KOPT-K1 (cell line): Measurements from ENCODE around the gene MTM1.
A peak's percentile ranks its signal among the peaks of the same experiment; 100 is the strongest.

Experiments
- H3K27ac ChIP-seq: fragments of 200-600 bp; sonication (generic); 2 replicates; pipeline ENCODE4 v1.5.1; 2016; ENCODE audit warnings: antibody characterized with exemption, mild to moderate bottlenecking, low read depth, low read length; ENCODE audit not compliant: poor library complexity, severe bottlenecking
- H3K36me3 ChIP-seq: fragments of 200-600 bp; sonication (generic); 2 replicates; pipeline ENCODE4 v1.5.1; 2017; ENCODE audit warnings: antibody characterized with exemption, mild to moderate bottlenecking, low read length, moderate library complexity; ENCODE audit not compliant: insufficient read depth
- H3K9me3 ChIP-seq: fragments of 200-600 bp; sonication (generic); 2 replicates; pipeline ENCODE4 v1.5.1; 2017; ENCODE audit warnings: antibody characterized with exemption, low read length, mild to moderate bottlenecking; ENCODE audit not compliant: insufficient read depth, poor library complexity, severe bottlenecking

MTM1 gene

DNA sequence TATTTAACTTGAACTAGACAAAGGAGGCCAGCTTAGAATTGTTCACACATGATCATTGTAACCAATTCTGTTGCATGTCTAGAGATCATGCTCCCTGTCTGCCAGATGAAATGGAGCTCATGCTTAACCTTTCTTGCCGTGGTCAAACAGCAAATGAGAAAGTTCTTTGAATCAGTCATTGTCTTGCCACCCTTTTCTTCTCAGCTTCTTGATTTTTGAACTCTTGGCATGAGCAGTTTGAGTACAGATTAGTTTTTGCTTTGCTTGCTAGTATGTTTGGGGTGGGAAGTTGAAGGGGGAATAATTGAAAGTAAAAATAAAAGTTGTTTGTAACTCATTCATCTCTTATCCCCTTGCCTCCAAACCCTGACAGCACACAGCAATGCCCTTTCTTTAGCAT, 4.7 kb downstream of the MTM1 start:
- no peaks in the 10 kb centered on the region for H3K36me3 ChIP-seq
- H3K9me3 ChIP-seq: no peaks in the 10 kb centered on the region
- H3K27ac ChIP-seq: peak overlapping the region; percentile 52

DNA sequence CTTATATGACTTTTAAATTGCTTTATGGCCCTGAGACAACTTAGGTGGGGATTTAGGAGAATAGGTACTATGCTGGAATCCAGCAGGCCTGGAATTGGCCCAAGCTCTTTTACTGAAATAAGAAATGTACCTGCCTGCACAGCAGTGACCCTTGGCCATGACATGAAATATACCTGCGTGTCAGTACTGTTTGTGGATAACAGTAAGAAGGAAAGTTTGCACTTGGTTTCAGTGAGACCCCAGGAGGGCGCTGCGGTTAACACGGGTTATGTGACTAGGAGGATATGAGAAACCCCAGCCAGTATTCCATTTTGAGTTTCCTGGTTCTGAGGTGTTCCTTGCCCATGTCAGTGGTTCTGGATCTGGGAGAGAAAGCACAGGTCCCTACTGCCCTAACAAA, 5.3 kb downstream of the MTM1 start:
- Histone ChIP-seq H3K36me3 (no peaks in the 10 kb centered on the region), H3K27ac (peak overlapping the region; percentile 52)

DNA sequence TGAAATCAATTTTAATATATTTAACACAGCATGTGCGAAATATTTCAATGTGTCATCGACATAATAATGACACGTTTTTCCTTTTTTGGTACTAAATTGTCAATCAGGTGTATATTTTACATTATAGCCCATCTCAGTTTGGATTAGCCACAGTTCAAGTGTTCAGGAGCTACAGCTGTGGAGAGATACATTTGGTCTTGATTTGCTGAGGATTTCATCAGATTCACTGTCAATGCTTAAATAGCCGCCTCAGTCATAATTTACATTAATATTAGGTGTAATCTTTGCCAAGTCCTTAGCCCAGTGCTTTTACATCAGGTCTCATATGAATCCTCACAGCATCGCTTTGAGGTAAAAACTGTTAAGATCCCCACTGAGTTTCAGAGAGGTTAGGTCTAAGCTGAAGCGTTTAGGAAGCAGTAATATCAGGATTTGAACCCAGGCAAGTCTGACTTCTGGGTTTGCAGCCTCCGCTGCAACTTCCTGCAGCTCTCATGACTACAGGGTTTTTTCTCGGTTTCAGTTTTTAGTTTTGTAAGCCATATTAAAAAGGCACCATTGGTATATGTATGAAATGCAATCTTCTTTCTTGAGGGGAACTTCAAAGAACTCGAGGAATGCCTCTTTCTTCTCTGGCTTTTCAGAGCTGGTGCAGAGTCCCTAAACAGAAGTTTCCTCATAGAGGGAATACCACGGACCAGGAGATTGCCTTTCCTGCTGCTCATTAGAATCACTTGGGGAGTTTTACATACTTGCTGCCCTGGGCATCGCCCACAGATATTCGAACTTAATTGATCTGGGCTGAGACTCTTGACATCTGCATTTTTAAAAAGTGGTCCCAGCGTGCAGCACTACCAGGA, 6.4 kb downstream of the MTM1 start:
- H3K36me3 ChIP-seq: no peaks in the 10 kb centered on the region

More for the DNA sequence above, 5.3 kb downstream of the MTM1 start:
- no peaks in the 10 kb centered on the region for H3K9me3 ChIP-seq

GRCh38 chrX:150575419-150575814, 7.0 kb downstream of the MTM1 start:
- H3K27ac ChIP-seq: peak overlapping the region; percentile 58
- no peaks in the 10 kb centered on the region for H3K36me3 ChIP-seq
- H3K9me3 ChIP-seq: no peaks in the 10 kb centered on the region

More for the DNA sequence above, 6.4 kb downstream of the MTM1 start:
- H3K27ac ChIP-seq: peak overlapping the region; percentile 58
- H3K9me3 ChIP-seq: no peaks in the 10 kb centered on the region

DNA sequence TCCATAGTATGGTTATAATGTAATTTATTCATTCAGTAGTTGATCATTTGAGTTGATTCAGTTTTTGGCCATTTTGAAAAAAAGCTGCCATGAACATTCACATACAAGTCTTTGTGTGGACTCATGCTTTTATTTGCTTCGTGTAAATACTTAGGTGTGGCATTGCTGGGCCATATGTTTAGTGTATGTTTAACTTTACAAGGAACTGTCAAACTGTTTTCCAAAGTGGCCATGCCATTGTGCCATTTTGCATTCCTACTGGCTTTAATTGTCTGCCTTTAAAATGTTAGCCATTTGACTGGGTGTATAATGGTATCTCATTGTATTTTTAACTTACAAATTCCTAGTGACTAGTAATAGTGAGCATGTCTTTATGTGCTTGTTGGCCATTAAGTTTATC, 8.8 kb downstream of the MTM1 start:
- Histone ChIP-seq H3K9me3 (no peaks in the 10 kb centered on the region), H3K27ac (no peak overlapping the region), H3K36me3 (no peaks in the 10 kb centered on the region)

DNA sequence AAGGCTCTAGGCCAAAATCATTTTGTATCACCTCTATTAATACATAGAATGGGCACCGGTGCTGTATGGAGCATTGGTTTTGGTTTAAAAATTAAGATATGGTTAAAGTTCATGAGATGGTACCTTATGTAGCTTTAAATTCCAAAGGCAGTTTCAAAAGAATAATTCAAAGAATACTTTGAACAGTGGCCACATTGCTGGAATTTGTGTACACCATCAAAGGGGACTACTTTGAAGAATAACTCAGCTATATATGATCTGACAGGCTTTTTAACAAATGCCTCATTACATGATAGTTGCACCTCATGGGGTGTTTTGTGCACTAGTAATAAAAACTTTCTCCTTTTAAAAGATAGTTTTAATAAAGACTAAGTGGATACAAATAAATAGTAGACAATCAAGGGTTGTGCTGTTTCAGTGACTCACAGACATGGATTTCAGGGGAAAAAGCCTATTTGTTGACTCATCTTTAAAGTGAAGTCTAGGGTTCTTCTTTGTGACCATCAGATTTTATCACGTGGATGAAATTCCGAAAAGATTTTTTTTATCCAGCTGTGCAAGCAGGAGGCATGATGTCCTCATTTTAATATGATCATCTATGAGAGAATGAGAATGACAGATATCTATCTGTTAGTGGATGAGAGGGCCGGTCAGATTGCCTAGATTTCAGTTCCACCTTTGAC, 12.8 kb downstream of the MTM1 start:
- Histone ChIP-seq H3K27ac (no peak overlapping the region), H3K9me3 (no peaks in the 10 kb centered on the region)

DNA sequence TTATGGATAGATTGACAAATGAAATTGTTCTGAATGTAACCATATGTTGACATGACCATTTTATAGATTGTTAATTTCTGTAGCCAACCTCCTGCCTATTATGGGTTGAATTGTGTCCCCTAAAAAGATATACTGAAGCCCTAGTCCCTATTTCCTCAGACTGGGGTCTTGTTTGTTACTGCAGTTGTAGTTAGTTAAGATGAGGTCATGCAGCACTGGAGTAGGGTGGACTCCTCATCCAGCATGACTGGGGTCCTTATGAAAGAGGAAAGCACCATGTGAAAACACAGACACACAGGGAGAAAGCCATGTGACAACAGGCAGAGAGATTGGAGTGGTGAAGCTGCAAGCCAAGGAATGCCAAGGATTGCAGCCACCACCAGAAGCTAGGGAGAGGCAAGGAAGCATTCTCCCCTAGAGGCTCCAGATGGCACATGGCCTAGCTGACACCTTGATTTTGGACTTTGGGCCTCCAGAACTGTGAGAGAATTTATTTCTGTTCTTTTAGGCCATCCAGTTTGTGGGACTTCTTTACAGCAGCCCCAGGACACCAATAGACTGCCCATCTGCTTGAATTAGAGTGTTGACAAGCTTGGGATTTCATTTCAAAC, 14.0 kb downstream of the MTM1 start:
- Histone ChIP-seq H3K27ac (no peak overlapping the region), H3K36me3 (no peaks in the 10 kb centered on the region), H3K9me3 (no peaks in the 10 kb centered on the region)

More for the DNA sequence above, 12.8 kb downstream of the MTM1 start:
- H3K36me3 ChIP-seq: no peaks in the 10 kb centered on the region

GRCh38 chrX:150587585-150588503, 19.4 kb downstream of the MTM1 start:
- Histone ChIP-seq H3K27ac (no peak overlapping the region), H3K9me3 (no peaks in the 10 kb centered on the region)

DNA sequence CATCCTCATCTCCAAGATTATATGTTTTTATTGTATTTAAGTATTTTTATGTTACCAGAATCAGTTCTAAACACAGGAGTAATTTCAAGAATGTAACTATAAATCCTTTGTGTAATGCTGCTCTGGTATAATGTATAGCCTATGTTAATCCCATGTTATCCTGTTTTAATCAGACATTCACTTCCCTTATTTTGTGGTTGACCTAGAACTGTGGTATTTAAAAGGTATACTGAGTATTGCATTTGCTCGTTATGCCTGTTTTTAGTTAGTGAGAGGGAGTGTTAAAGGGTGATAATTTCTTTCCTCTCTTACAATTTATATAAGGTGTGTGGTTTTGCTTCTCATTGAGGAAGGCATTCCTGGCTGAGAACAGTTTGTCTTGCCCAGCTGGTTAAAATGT, 26.2 kb downstream of the MTM1 start:
- Histone ChIP-seq H3K36me3 (peaks cover 22% of the 10 kb centered on the region), H3K27ac (no peak overlapping the region)

More at GRCh38 chrX:150587585-150588503, 19.4 kb downstream of the MTM1 start:
- H3K36me3 ChIP-seq: no peaks in the 10 kb centered on the region

GRCh38 chrX:150599226-150599625, 30.8 kb downstream of the MTM1 start:
- H3K9me3 ChIP-seq: no peaks in the 10 kb centered on the region
- peaks cover 38% of the 10 kb centered on the region for H3K36me3 ChIP-seq
- H3K27ac ChIP-seq: no peak overlapping the region

More for the DNA sequence above, 26.2 kb downstream of the MTM1 start:
- H3K9me3 ChIP-seq: no peaks in the 10 kb centered on the region

DNA sequence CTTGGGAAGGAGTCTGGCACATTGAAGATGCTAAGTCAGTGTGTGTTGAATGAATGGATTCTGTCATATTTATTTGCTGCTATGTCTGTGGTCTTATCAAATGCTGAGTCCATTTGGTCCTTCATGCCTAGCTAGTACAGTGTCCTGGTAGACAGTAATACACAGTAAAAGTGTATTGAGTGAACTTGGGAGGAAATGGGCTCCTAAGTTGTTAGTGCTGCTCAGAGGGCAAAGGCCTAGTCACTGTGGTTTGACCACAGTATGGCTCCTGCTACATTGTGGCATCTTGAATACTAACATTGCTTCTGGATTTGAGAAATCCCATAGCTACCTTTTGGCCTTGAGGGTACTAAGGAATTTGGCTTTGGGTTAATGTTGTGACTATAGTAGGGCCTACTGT, 33.9 kb downstream of the MTM1 start:
- H3K27ac ChIP-seq: no peak overlapping the region
- H3K36me3 ChIP-seq: peaks cover 26% of the 10 kb centered on the region
- H3K9me3 ChIP-seq: no peaks in the 10 kb centered on the region

DNA sequence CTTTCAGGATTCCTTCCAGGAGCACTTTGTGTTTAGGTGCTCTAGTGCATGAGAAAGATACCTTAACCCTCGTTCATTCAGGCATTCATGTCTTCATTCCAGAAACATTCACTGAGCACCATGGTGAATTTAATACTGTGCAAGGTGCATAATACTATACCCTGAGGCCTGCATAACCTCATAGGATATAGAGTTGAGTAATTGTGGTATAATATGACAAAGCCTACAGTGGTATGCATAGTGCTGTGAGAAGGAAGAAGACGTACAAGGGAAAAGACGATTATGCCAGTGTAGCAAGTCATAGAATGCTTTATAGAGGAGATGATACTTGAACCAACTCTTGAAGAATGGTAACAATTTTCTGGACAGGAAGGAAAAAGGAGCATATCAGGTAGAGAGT, 34.3 kb downstream of the MTM1 start:
- Histone ChIP-seq H3K36me3 (peaks cover 26% of the 10 kb centered on the region), H3K27ac (no peak overlapping the region), H3K9me3 (no peaks in the 10 kb centered on the region)

GRCh38 chrX:150605603-150606002, 37.2 kb downstream of the MTM1 start:
- Histone ChIP-seq H3K27ac (no peak overlapping the region), H3K9me3 (no peaks in the 10 kb centered on the region), H3K36me3 (peaks cover 16% of the 10 kb centered on the region; the same call in 1 of the 2 replicates)

GRCh38 chrX:150607201-150607600, 38.8 kb downstream of the MTM1 start:
- Histone ChIP-seq H3K9me3 (no peaks in the 10 kb centered on the region), H3K36me3 (peaks cover 5% of the 10 kb centered on the region), H3K27ac (no peak overlapping the region)
